Parathyroid adenoma (tissue), 2 donors: Measurements from ENCODE around the gene SH3PXD2B.

Experiments
- H2AFZ ChIP-seq: fragments of 300-600 bp; sonication (generic); one replicate; pipeline ENCODE4 v1.7.0; 2017; ENCODE audit warnings: antibody characterized with exemption, mild to moderate bottlenecking
- H3K27ac ChIP-seq: fragments of 300-600 bp; sonication (generic); one replicate; pipeline ENCODE4 v1.7.0; 2017
- H3K27me3 ChIP-seq: fragments of 300-600 bp; sonication (generic); one replicate; pipeline ENCODE4 v1.7.0; 2017; ENCODE audit warnings: low read length; ENCODE audit not compliant: control insufficient read depth, insufficient read depth
- H3K36me3 ChIP-seq: fragments of 300-600 bp; sonication (generic); one replicate; pipeline ENCODE4 v1.7.0; 2017; ENCODE audit warnings: low read length; ENCODE audit not compliant: control insufficient read depth, insufficient read depth
- H3K4me1 ChIP-seq: fragments of 300-600 bp; sonication (generic); one replicate; pipeline ENCODE4 v1.7.0; 2017; ENCODE audit warnings: control low read depth
- H3K4me2 ChIP-seq: fragments of 300-600 bp; sonication (generic); one replicate; pipeline ENCODE4 v1.7.0; 2017; ENCODE audit warnings: low read length
- H3K4me3 ChIP-seq: fragments of 300-600 bp; sonication (generic); one replicate; pipeline ENCODE4 v1.7.0; 2017; ENCODE audit warnings: low read depth, low read length
- H3K79me2 ChIP-seq: fragments of 300-600 bp; sonication (generic); one replicate; pipeline ENCODE4 v1.7.0; 2017; ENCODE audit warnings: control low read depth
- H3K9ac ChIP-seq: fragments of 300-600 bp; sonication (generic); one replicate; pipeline ENCODE4 v1.7.0; 2017; ENCODE audit warnings: mild to moderate bottlenecking
- H3K9me3 ChIP-seq: fragments of 300-600 bp; sonication (generic); one replicate; pipeline ENCODE4 v1.7.0; 2017; ENCODE audit warnings: low read length; ENCODE audit not compliant: control insufficient read depth
- CTCF ChIP-seq: fragments of 300-600 bp; sonication (generic); IDR thresholded peaks from one replicate; pipeline ENCODE4 v1.7.0; 2017; ENCODE audit warnings: antibody characterized with exemption, mild to moderate bottlenecking
- donor health status: primary hyperparathyroidism.

SH3PXD2B gene

GRCh38 chr5:172407822-172408221 lies 46.5 kb downstream of the SH3PXD2B start:
- H3K27ac ChIP-seq, result no peak overlapping the region

GRCh38 chr5:172407241-172407691 lies 47.1 kb downstream of the SH3PXD2B start:
- H3K27me3 ChIP-seq, result no peaks in the 10 kb centered on the region
- H3K9me3 ChIP-seq, result no peaks in the 10 kb centered on the region
- TF ChIP-seq CTCF, result no peak
- H3K4me3 ChIP-seq, result no peak overlapping the region
- H3K79me2 ChIP-seq, result no peaks in the 10 kb centered on the region
- no peak overlapping the region for H3K27ac ChIP-seq
- no peaks in the 10 kb centered on the region for H3K36me3 ChIP-seq
- H3K4me1 ChIP-seq, result no peaks in the 10 kb centered on the region
- no peak overlapping the region for H3K4me2 ChIP-seq
- H3K9ac ChIP-seq, result no peak overlapping the region
- H2AFZ ChIP-seq, result no peak overlapping the region

More at GRCh38 chr5:172407822-172408221, 46.5 kb downstream of the SH3PXD2B start:
- H3K9me3 ChIP-seq, result no peaks in the 10 kb centered on the region
- no peak overlapping the region for H2AFZ ChIP-seq
- H3K36me3 ChIP-seq, result no peaks in the 10 kb centered on the region
- H3K79me2 ChIP-seq, result no peaks in the 10 kb centered on the region
- TF ChIP-seq CTCF, result no peak
- no peak overlapping the region for H3K9ac ChIP-seq
- H3K4me1 ChIP-seq, result no peaks in the 10 kb centered on the region
- no peak overlapping the region for H3K4me3 ChIP-seq
- no peak overlapping the region for H3K4me2 ChIP-seq
- H3K27me3 ChIP-seq, result no peaks in the 10 kb centered on the region

- Histone ChIP-seq H3K27me3 (no peaks in the 10 kb centered on the region), H3K4me1 (no peaks in the 10 kb centered on the region), H3K9me3 (no peaks in the 10 kb centered on the region), H3K9ac (no peak overlapping the region), H3K4me3 (no peak overlapping the region), H3K27ac (no peak overlapping the region), H3K36me3 (no peaks in the 10 kb centered on the region), H3K79me2 (no peaks in the 10 kb centered on the region), H3K4me2 (no peak overlapping the region), H2AFZ (no peak overlapping the region)
- TF ChIP-seq CTCF, result no peak
Measured at GRCh38 chr5:172405226-172406107, 48.9 kb downstream of the SH3PXD2B start.

- no peak overlapping the region for H3K27ac ChIP-seq
- H3K36me3 ChIP-seq, result no peaks in the 10 kb centered on the region
- H2AFZ ChIP-seq, result no peak overlapping the region
- H3K9me3 ChIP-seq, result no peaks in the 10 kb centered on the region
- no peak overlapping the region for H3K9ac ChIP-seq
- H3K4me1 ChIP-seq, result no peaks in the 10 kb centered on the region
- H3K4me3 ChIP-seq, result no peak overlapping the region
- no peaks in the 10 kb centered on the region for H3K27me3 ChIP-seq
- no peak overlapping the region for H3K4me2 ChIP-seq
- H3K79me2 ChIP-seq, result no peaks in the 10 kb centered on the region
- no peak for TF ChIP-seq CTCF
Measured at GRCh38 chr5:172404746-172405145, 49.6 kb downstream of the SH3PXD2B start.

- Histone ChIP-seq H3K27me3 (no peaks in the 10 kb centered on the region), H3K27ac (no peak overlapping the region), H3K9ac (no peak overlapping the region), H3K4me2 (no peak overlapping the region), H3K79me2 (no peaks in the 10 kb centered on the region), H3K4me1 (no peaks in the 10 kb centered on the region), H2AFZ (no peak overlapping the region), H3K4me3 (no peak overlapping the region), H3K9me3 (no peaks in the 10 kb centered on the region), H3K36me3 (no peaks in the 10 kb centered on the region)
- TF ChIP-seq CTCF, result no peak
Measured at GRCh38 chr5:172403817-172404216, 50.5 kb downstream of the SH3PXD2B start.
